Measurements from ENCODE around the gene ROR1.

DNA sequence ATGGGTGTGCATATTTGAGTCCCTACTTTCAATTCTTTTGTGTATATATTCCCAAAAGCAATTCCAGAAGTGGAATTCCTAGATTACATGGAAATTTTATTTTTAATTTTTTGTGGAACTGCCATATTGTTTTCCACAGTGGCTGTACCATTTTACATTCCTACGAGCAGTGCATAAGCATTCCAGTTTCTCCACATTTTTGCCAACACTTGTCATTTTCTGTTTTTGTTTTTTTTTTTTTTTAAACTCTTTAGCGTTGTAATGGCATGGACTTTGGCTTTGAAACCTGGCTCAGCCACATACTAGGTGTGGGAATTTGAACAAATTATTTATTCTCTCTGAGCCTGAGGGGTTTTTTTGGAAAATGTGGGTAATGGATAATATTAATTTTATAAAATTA is 215.1 kb downstream of the ROR1 start:
- TF ChIP-seq, protein P1, sequence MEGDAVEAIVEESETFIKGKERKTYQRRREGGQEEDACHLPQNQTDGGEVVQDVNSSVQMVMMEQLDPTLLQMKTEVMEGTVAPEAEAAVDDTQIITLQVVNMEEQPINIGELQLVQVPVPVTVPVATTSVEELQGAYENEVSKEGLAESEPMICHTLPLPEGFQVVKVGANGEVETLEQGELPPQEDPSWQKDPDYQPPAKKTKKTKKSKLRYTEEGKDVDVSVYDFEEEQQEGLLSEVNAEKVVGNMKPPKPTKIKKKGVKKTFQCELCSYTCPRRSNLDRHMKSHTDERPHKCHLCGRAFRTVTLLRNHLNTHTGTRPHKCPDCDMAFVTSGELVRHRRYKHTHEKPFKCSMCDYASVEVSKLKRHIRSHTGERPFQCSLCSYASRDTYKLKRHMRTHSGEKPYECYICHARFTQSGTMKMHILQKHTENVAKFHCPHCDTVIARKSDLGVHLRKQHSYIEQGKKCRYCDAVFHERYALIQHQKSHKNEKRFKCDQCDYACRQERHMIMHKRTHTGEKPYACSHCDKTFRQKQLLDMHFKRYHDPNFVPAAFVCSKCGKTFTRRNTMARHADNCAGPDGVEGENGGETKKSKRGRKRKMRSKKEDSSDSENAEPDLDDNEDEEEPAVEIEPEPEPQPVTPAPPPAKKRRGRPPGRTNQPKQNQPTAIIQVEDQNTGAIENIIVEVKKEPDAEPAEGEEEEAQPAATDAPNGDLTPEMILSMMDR (IDR thresholded peaks at IDR 0.05): no peak
- TF ChIP-seq POLR2AphosphoS5 (IDR thresholded peaks at IDR 0.05) (no peak), POLR2A (IDR thresholded peaks at IDR 0.05) (no peak)
